Endothelial cell (in vitro differentiated cells): ENCODE results near the gene CCL14. TPM values are rescaled to one million over a fixed set of nuclear protein-coding genes. Genes with fewer than 3 reads are reported as not detected.
"Not testable (repeated sequence)": the region's sequence is repeated elsewhere in the genome, so short reads cannot be mapped to it uniquely, and the experiment has no call there.

Source experiments
- DNase-seq: peaks from one replicate; pipeline ENCODE4 v3.0.0; 2021; ENCODE audit warnings: low spot score
- H3K27ac Mint-ChIP-seq: one replicate; pipeline ENCODE4 v1.8.0; 2021; ENCODE audit warnings: mixed read lengths, inconsistent platforms; ENCODE audit not compliant: unreplicated experiment
- H3K27me3 Mint-ChIP-seq: one replicate; pipeline ENCODE4 v1.8.0; 2021; ENCODE audit warnings: mild to moderate bottlenecking, moderate library complexity, mixed read lengths, inconsistent platforms; ENCODE audit not compliant: unreplicated experiment
- H3K36me3 Mint-ChIP-seq: one replicate; pipeline ENCODE4 v1.8.0; 2021; ENCODE audit warnings: mild to moderate bottlenecking, low read depth, mixed read lengths, inconsistent platforms; ENCODE audit not compliant: unreplicated experiment
- H3K4me1 Mint-ChIP-seq: one replicate; pipeline ENCODE4 v1.8.0; 2021; ENCODE audit warnings: mild to moderate bottlenecking, mixed read lengths, inconsistent platforms; ENCODE audit not compliant: unreplicated experiment
- H3K4me3 Mint-ChIP-seq: one replicate; pipeline ENCODE4 v1.8.0; 2021; ENCODE audit warnings: mild to moderate bottlenecking, mixed read lengths, inconsistent platforms; ENCODE audit not compliant: unreplicated experiment
- H3K9me3 Mint-ChIP-seq: one replicate; pipeline ENCODE4 v1.8.0; 2021; ENCODE audit warnings: mixed read lengths, inconsistent platforms; ENCODE audit not compliant: unreplicated experiment
- CTCF ChIP-seq: fragments of 200-600 bp; sonication (generic); IDR thresholded peaks from one replicate; pipeline ENCODE4 v1.5.0; 2021; ENCODE audit warnings: antibody characterized with exemption; ENCODE audit not compliant: unreplicated experiment
- total RNA-seq: library from RNA; stranded (reverse); fragmentation: NEBNext Ultra II Directional; extraction: Animal tissue kit (Norgen Biotek cat#: 25700); gene quantifications from one replicate; pipeline ENCODE4 v1.2.1, GENCODE V29; 2021; ENCODE audit not compliant: unreplicated experiment

CCL14 gene
- total RNA-seq, 1 donor from 2014 or later = not detected

GRCh38 chr17:36001862-36002603 is 15.5 kb upstream of the CCL14 start:
- no peak for DNase-seq
- H3K4me3 Mint-ChIP-seq = no peak overlapping the region

GRCh38 chr17:36001110-36001771 is 14.7 kb upstream of the CCL14 start, which contains the start of gene CCL15:
CCL15 (minus strand) TSS chr17:36001553; CDS start chr17:36001492, 61 bp downstream.
- Mint-ChIP-seq H3K36me3 (no peaks in the 10 kb centered on the region), H3K4me1 (no peaks in the 10 kb centered on the region), H3K27ac (no peak within 1 kb of the TSS), H3K9me3 (no peaks in the 10 kb centered on the region), H3K27me3 (peaks cover 1% of the 10 kb centered on the region), H3K4me3 (no peak within 1 kb of the TSS)
- no peak for TF ChIP-seq CTCF
- DNase-seq = no peak

More at GRCh38 chr17:36001862-36002603, 15.5 kb upstream of the CCL14 start:
- Mint-ChIP-seq H3K27ac (no peak overlapping the region), H3K36me3 (no peaks in the 10 kb centered on the region), H3K4me1 (no peaks in the 10 kb centered on the region), H3K9me3 (no peaks in the 10 kb centered on the region), H3K27me3 (peaks cover 1% of the 10 kb centered on the region)
- no peak for TF ChIP-seq CTCF

GRCh38 chr17:36000732-36001109 is 14.2 kb upstream of the CCL14 start:
- Mint-ChIP-seq H3K36me3 (no peaks in the 10 kb centered on the region), H3K9me3 (no peaks in the 10 kb centered on the region), H3K4me1 (no peaks in the 10 kb centered on the region), H3K27me3 (peaks cover 1% of the 10 kb centered on the region), H3K4me3 (no peak overlapping the region), H3K27ac (no peak overlapping the region)
- no peak for DNase-seq
- no peak for TF ChIP-seq CTCF

- Mint-ChIP-seq H3K27ac (no peak overlapping the region), H3K9me3 (no peaks in the 10 kb centered on the region), H3K4me1 (no peaks in the 10 kb centered on the region), H3K36me3 (no peaks in the 10 kb centered on the region), H3K4me3 (no peak overlapping the region), H3K27me3 (peaks cover 1% of the 10 kb centered on the region)
- no peak for DNase-seq
- no peak for TF ChIP-seq CTCF
Observed at GRCh38 chr17:35998756-35999155, 12.2 kb upstream of the CCL14 start.

- DNase-seq = no peak
- H3K4me3 Mint-ChIP-seq = no peak overlapping the region
- H3K27ac Mint-ChIP-seq = no peak overlapping the region
- no peaks in the 10 kb centered on the region for H3K9me3 Mint-ChIP-seq
- H3K36me3 Mint-ChIP-seq = no peaks in the 10 kb centered on the region
- H3K4me1 Mint-ChIP-seq = no peaks in the 10 kb centered on the region
- TF ChIP-seq CTCF = no peak
- peaks cover 1% of the 10 kb centered on the region for H3K27me3 Mint-ChIP-seq
Observed at GRCh38 chr17:35998018-35998545, 11.6 kb upstream of the CCL14 start.

GRCh38 chr17:35995346-35995745 is 8.8 kb upstream of the CCL14 start:
- H3K4me3 Mint-ChIP-seq, H3K27me3 Mint-ChIP-seq, H3K4me1 Mint-ChIP-seq, H3K36me3 Mint-ChIP-seq, H3K27ac Mint-ChIP-seq, DNase-seq, H3K9me3 Mint-ChIP-seq: not testable (repeated sequence)
